HG02763 (cell line): ENCODE measurements around the gene LALBA.
"Not testable (repeated sequence)": the region's sequence is repeated elsewhere in the genome, so short reads cannot be mapped to it uniquely, and the experiment has no call there.

ENCODE experiments used
- ATAC-seq: cut with Tn5 transposase; IDR thresholded peaks from one replicate; pipeline ENCODE4 v1.9.1; 2021; ENCODE audit warnings: mild to moderate bottlenecking, moderate library complexity; ENCODE audit not compliant: unreplicated experiment

Gene LALBA

GRCh38 chr12:48569946-48570345, at the start of gene LALBA:
Gene LALBA, minus strand, starts transcription at chr12:48570046. Its CDS starts 26 bp downstream, at chr12:48570020.
- ATAC-seq, result no peak

- no peak for ATAC-seq
These were observed 48.7 kb upstream of the LALBA start for GRCh38 chr12:48618541-48618940.

GRCh38 chr12:48615681-48616080, 45.8 kb upstream of the LALBA start:
- ATAC-seq, result no peak

- ATAC-seq, result no peak
These were observed 43.5 kb upstream of the LALBA start for GRCh38 chr12:48613321-48613720.

GRCh38 chr12:48602192-48602989, 32.5 kb upstream of the LALBA start:
- no peak for ATAC-seq

GRCh38 chr12:48601013-48601756, 31.3 kb upstream of the LALBA start:
- peak; percentile 75 for ATAC-seq

GRCh38 chr12:48600552-48600951, 30.7 kb upstream of the LALBA start:
- ATAC-seq, result no peak

GRCh38 chr12:48592591-48593086, 22.8 kb upstream of the LALBA start:
- ATAC-seq, result no peak

- ATAC-seq, result no peak
These were observed 16.5 kb upstream of the LALBA start for GRCh38 chr12:48586361-48586760.

- no peak for ATAC-seq
These were observed 13.9 kb upstream of the LALBA start for GRCh38 chr12:48583728-48584127.

- no peak for ATAC-seq
These were observed 11.0 kb upstream of the LALBA start for GRCh38 chr12:48580831-48581230.

GRCh38 chr12:48572326-48572725, 2.5 kb upstream of the LALBA start:
- ATAC-seq, result no peak

GRCh38 chr12:48567731-48568130, 2.1 kb downstream of the LALBA start:
- no peak for ATAC-seq

GRCh38 chr12:48557919-48558318, 11.9 kb downstream of the LALBA start:
- ATAC-seq, result no peak

GRCh38 chr12:48556631-48557030, 13.2 kb downstream of the LALBA start:
- ATAC-seq, result no peak

- not testable (repeated sequence) for ATAC-seq
These were observed 16.0 kb downstream of the LALBA start for GRCh38 chr12:48553666-48554343.

- ATAC-seq, result not testable (repeated sequence)
These were observed 18.2 kb downstream of the LALBA start for GRCh38 chr12:48551636-48552035.

- ATAC-seq, result not testable (repeated sequence)
These were observed 22.8 kb downstream of the LALBA start for GRCh38 chr12:48547012-48547411.

GRCh38 chr12:48545833-48546469, 23.9 kb downstream of the LALBA start:
- no peak for ATAC-seq

- no peak for ATAC-seq
These were observed 27.4 kb downstream of the LALBA start for GRCh38 chr12:48542300-48542928.
